Esophagus squamous epithelium (tissue), 5 donors: ENCODE results near the gene B4GALT5. TPM values are rescaled to one million over a fixed set of nuclear protein-coding genes. Genes with fewer than 3 reads are reported as not detected.
A peak's percentile ranks its signal among the peaks of the same experiment; 100 is the strongest.
"Not testable (repeated sequence)": the region's sequence is repeated elsewhere in the genome, so short reads cannot be mapped to it uniquely, and the experiment has no call there.

Experiments
- DNase-seq: peaks from one replicate; lab custom pipeline; 2025; lab: John Stamatoyannopoulos, UW
- H3K27ac ChIP-seq, 4 donors: fragments of 200-600 bp; sonication (generic); one replicate each; pipeline ENCODE4 v1.5.1; 2016 to 2019; ENCODE audit warnings: mild to moderate bottlenecking in 1 of 4
- H3K27me3 ChIP-seq, 4 donors: fragments of 200-600 bp; sonication (generic); 1 replicate in 3 of 4; 2 replicates in 1 of 4; pipeline versions ENCODE4 v1.5.1 to v1.6.0; 2017 to 2021; ENCODE audit warnings: antibody characterized with exemption in 1 of 4
- H3K36me3 ChIP-seq, 3 donors: fragments of 200-600 bp; sonication (generic); one replicate each; pipeline ENCODE4 v1.5.1; 2016 to 2019
- H3K4me1 ChIP-seq, 3 donors: fragments of 200-600 bp; sonication (generic); one replicate each; pipeline ENCODE4 v1.5.1; 2017 to 2019
- H3K4me3 ChIP-seq, 4 donors: fragments of 200-600 bp; sonication (generic); 1 replicate in 3 of 4; 2 replicates in 1 of 4; pipeline ENCODE4 v1.5.1; 2016 to 2019; ENCODE audit warnings: mild to moderate bottlenecking in 2 of 4, moderate library complexity in 1 of 4
- H3K9me3 ChIP-seq, 3 donors: fragments of 200-600 bp; sonication (generic); one replicate each; pipeline ENCODE4 v1.5.1; 2016 to 2019
- CTCF ChIP-seq, 6 experiments: fragments of 450-650 bp in 4 of 6; fragments of 200-600 bp in 2 of 6; sonication (generic) in 2 of 6; IDR thresholded peaks; one replicate each; pipeline ENCODE4 v1.5.1; 2016 to 2019; ENCODE audit warnings: antibody characterized with exemption in 6 of 6, mild to moderate bottlenecking in 4 of 6, moderate library complexity in 4 of 6
- POLR2A ChIP-seq, 4 donors: fragments of 450-650 bp; IDR thresholded peaks; one replicate each; pipeline ENCODE4 v1.6.1; 2017; ENCODE audit warnings: antibody characterized with exemption in 4 of 4, mild to moderate bottlenecking in 4 of 4, moderate library complexity in 3 of 4
- WGBS, 2 donors: methylation state at CpG; one replicate each; pipeline ENCODE4 v1.1.5; 2018; 5-methylcytosine and 5-hydroxymethylcytosine counted together
- intact Hi-C: fragments of 100-400 bp; cut with DNase I; formaldehyde crosslinking; loops from one replicate; pipeline ENCODE4 v1.15.0; 2022
- total RNA-seq, 4 donors: library from RNA; depleted of rRNA; stranded (reverse); fragments of >200 nt; gene quantifications; one replicate each; pipeline ENCODE4 v1.1.0, GENCODE V29; 2016
- donor health status: DM: yes; HTN: yes; CAD: no.

Gene B4GALT5
- total RNA-seq, 4 donors from 2014 or later, result 24.1 to 34.2 (median 25.7) TPM

GRCh38 chr20:49674383-49675352 is 39.0 kb downstream of the B4GALT5 start:
- Histone ChIP-seq H3K36me3 (no peaks in the 10 kb centered on the region), H3K4me3 (no peak overlapping the region), H3K9me3 (no peaks in the 10 kb centered on the region), H3K4me1 (peaks cover 24 to 98% (median 64%) of the 10 kb centered on the region in 3 donors), H3K27ac (peak overlapping the region in 3 of 4 donors; percentile 48 to 72 (median 71)), H3K27me3 (no peaks in the 10 kb centered on the region)
- no peak for DNase-seq
- intact Hi-C loops, result no loop called here
- TF ChIP-seq POLR2A (IDR thresholded peaks at IDR 0.05) (no peak), CTCF (IDR thresholded peaks at IDR 0.05) (no peak)
- 63 to 69% methylated on average over 10 of the region's 10 CpGs for WGBS, 2 donors

- no peaks in the 10 kb centered on the region for H3K9me3 ChIP-seq
- H3K36me3 ChIP-seq, result no peaks in the 10 kb centered on the region
- H3K27ac ChIP-seq, result no peak overlapping the region
- intact Hi-C loops, result no loop called here
- H3K27me3 ChIP-seq, result no peaks in the 10 kb centered on the region
- no peak overlapping the region for H3K4me3 ChIP-seq
- TF ChIP-seq POLR2A (IDR thresholded peaks at IDR 0.05) (no peak), CTCF (IDR thresholded peaks at IDR 0.05) (no peak)
- WGBS, 2 donors, result 40 to 44% methylated on average over 2 of the region's 2 CpGs
- peaks cover 9 to 94% (median 51%) of the 10 kb centered on the region in 3 donors for H3K4me1 ChIP-seq
- DNase-seq, result no peak
These were observed 41.5 kb downstream of the B4GALT5 start for GRCh38 chr20:49672096-49672664.

- H3K27ac ChIP-seq, result no peak overlapping the region
- peaks cover 1 to 94% (median 44%) of the 10 kb centered on the region in 3 donors for H3K4me1 ChIP-seq
These were observed 42.2 kb downstream of the B4GALT5 start for GRCh38 chr20:49671433-49671832.

GRCh38 chr20:49669601-49670189 is 44.0 kb downstream of the B4GALT5 start:
- Histone ChIP-seq H3K4me3 (peak overlapping the region in 1 of 4 donors; percentile 16), H3K4me1 (peaks cover 0 to 77% (median 26%) of the 10 kb centered on the region in 3 donors), H3K27me3 (no peaks in the 10 kb centered on the region), H3K27ac (peak overlapping the region in 2 of 4 donors; percentile 11 to 33), H3K36me3 (no peaks in the 10 kb centered on the region), H3K9me3 (no peaks in the 10 kb centered on the region)
- intact Hi-C loops, result no loop called here
- no peak for DNase-seq
- WGBS, 2 donors, result 72 to 73% methylated on average over 7 of the region's 7 CpGs
- no peak for TF ChIP-seq CTCF (IDR thresholded peaks at IDR 0.05)
- TF ChIP-seq POLR2A (IDR thresholded peaks at IDR 0.05), result no peak

More at GRCh38 chr20:49671433-49671832, 42.2 kb downstream of the B4GALT5 start:
- H3K36me3 ChIP-seq, result no peaks in the 10 kb centered on the region
- TF ChIP-seq CTCF (IDR thresholded peaks at IDR 0.05), result no peak
- TF ChIP-seq POLR2A (IDR thresholded peaks at IDR 0.05), result no peak
- H3K9me3 ChIP-seq, result no peaks in the 10 kb centered on the region
- H3K4me3 ChIP-seq, result no peak overlapping the region
- intact Hi-C loops, result no loop called here
- WGBS, 2 donors, result 0 to 50% methylated on average over 1 of the region's 1 CpG
- no peaks in the 10 kb centered on the region for H3K27me3 ChIP-seq
- DNase-seq, result no peak

GRCh38 chr20:49668878-49669195 is 44.8 kb downstream of the B4GALT5 start:
- peaks cover 0 to 70% (median 21%) of the 10 kb centered on the region in 3 donors for H3K4me1 ChIP-seq
- H3K4me3 ChIP-seq, H3K9me3 ChIP-seq, H3K27me3 ChIP-seq, intact Hi-C loops, H3K36me3 ChIP-seq, DNase-seq: not testable (repeated sequence)
- peak overlapping the region in 1 of 4 donors; percentile 11 for H3K27ac ChIP-seq
- 72 to 82% methylated on average over 2 of the region's 2 CpGs for WGBS, 2 donors
